ENCODE results near the gene SLC13A3.

GRCh38 chr20:46631874-46632446, 19.3 kb downstream of the SLC13A3 start:
- TF ChIP-seq CTCF (IDR thresholded peaks at IDR 0.05; ENCODE audit: low read depth, low read length, poor library complexity, severe bottlenecking) = no peak
- TF ChIP-seq EZH2phosphoT487 (IDR thresholded peaks at IDR 0.05; ENCODE audit: borderline replicate concordance, low read length) = no peak

Measured in DOHH2 (cell line).